Hepatocyte (in vitro differentiated cells): Measurements from ENCODE around the gene TNNT2.

Experiments
- EZH2 ChIP-seq: fragments of 200-600 bp; sonication (generic); IDR thresholded peaks from 2 replicates; pipeline ENCODE4 v1.6.1; 2016; ENCODE audit warnings: antibody characterized with exemption, mild to moderate bottlenecking, borderline replicate concordance
- TF ChIP-seq, protein P1 (sequence below): fragments of 200-600 bp; sonication (generic); IDR thresholded peaks from 2 replicates; pipeline ENCODE4 v1.5.1; 2016; ENCODE audit warnings: antibody characterized with exemption, mild to moderate bottlenecking; ENCODE audit not compliant: poor library complexity

- TF ChIP-seq EZH2: no peak
- TF ChIP-seq, protein P1, sequence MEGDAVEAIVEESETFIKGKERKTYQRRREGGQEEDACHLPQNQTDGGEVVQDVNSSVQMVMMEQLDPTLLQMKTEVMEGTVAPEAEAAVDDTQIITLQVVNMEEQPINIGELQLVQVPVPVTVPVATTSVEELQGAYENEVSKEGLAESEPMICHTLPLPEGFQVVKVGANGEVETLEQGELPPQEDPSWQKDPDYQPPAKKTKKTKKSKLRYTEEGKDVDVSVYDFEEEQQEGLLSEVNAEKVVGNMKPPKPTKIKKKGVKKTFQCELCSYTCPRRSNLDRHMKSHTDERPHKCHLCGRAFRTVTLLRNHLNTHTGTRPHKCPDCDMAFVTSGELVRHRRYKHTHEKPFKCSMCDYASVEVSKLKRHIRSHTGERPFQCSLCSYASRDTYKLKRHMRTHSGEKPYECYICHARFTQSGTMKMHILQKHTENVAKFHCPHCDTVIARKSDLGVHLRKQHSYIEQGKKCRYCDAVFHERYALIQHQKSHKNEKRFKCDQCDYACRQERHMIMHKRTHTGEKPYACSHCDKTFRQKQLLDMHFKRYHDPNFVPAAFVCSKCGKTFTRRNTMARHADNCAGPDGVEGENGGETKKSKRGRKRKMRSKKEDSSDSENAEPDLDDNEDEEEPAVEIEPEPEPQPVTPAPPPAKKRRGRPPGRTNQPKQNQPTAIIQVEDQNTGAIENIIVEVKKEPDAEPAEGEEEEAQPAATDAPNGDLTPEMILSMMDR: no peak
Measured at GRCh38 chr1:201349092-201349491, 28.4 kb downstream of the TNNT2 start.
